HG03342 (cell line): ENCODE measurements around the gene FBXL13.
"Not testable (repeated sequence)": the region's sequence is repeated elsewhere in the genome, so short reads cannot be mapped to it uniquely, and the experiment has no call there.

Source experiments
- ATAC-seq: cut with Tn5 transposase; IDR thresholded peaks from one replicate; pipeline ENCODE4 v1.9.1; 2021; ENCODE audit warnings: mild to moderate bottlenecking, moderate library complexity; ENCODE audit not compliant: unreplicated experiment

Gene FBXL13

DNA sequence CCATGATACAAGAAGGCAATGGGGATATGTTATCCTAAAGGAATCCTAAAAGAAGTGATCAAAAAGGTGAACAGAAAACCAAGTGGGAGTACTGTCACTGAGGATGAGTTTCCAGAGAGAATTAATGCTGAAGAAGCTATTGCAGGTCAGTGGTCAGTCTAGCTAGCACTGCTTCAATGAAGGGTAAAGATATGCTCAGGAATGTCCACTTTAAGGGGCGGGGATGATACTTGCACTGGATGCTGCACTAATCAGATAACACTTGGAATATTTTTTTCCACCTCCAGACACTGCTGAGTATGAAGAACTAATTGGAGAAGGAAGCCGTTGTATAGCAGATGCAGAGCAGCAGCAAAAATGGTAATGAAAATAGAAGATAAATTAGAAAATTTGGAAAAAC is 86.5 kb downstream of the FBXL13 start:
- no peak for ATAC-seq

DNA sequence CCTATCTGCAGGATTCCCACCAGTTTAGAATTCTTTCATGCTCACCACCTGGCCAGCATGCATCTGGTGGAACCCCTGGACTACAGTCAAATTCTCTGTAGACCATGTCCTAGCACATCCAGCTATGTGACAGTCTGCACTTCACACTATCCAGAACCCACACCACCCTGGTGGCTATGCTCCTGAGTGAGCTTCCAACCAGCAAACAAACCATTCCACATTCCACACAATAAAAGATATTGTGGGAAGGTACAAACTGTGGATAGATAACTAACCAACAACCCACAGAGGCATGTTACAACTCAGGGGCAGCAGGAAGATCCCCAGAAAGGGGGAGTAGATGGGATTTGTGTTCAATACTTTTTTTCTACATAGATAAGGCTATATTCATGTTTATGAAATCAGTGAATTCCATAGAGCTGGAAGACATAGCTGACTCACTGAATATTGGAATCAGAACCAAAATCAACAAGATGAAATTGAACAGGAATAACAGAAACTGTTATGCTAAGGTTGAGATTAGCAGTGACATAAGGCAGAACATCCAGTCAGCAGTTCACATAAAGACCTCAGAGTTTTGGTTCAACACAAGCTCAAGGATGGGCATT is 89.3 kb downstream of the FBXL13 start:
- no peak for ATAC-seq

DNA sequence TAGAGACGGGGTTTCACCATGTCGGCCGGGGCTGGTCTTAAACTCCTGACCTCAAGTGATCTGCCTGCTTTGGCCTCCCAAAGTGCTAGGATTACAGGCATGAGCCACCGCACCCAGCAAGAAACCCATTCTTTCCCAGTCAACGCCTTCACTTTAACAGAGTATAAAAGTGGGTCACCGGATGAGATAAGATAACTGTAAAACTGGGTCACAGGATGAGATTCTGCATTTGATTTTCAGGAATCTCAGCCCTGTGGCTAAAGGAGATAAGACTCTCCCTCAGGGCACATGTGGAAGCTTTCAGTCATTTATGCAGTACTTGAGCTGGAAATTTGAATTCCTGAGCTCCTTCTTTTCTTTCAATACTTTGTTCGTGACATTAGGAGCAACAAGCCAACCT is 91.0 kb downstream of the FBXL13 start:
- no peak for ATAC-seq

DNA sequence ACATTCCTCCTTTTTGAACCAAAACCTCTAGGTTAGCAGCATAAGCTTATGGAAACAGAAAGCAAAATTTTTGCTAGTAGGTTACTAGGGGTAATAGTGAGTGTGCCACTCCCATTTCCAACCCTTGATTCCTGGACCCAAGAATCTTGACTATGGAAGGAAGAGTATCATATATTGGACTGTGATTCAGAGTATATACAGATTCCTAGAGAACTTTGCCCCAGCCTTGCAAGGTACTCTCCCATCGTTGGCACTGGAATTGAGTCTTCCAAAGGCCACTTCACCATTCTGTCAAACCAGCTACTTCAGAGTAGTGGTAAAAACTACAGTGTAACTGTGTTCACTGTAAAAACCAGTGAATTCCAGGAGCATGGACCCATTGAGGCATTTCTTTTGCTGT is 92.4 kb downstream of the FBXL13 start:
- no peak for ATAC-seq

GRCh38 chr7:102981451-102981850 is 93.1 kb downstream of the FBXL13 start:
- ATAC-seq: no peak

GRCh38 chr7:102979670-102980069 is 94.9 kb downstream of the FBXL13 start:
- ATAC-seq: no peak

- no peak for ATAC-seq
Observed at GRCh38 chr7:102978284-102978683, 96.3 kb downstream of the FBXL13 start.

DNA sequence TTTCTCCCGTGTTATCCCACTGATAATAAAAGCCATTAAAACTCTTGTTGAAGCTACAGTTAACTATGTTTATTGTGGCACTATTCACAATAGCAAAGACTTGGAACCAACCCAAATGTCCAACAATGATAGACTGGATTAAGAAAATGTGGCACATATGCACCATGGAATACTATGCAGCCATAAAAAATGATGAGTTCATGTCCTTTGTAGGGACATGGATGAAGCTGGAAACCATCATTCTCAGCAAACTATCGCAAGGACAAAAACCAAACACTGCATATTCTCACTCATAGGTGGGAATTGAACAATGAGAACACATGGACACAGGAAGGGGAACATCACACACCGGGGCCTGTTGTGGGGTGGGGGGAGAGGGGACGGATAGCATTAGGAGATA is 97.0 kb downstream of the FBXL13 start:
- not testable (repeated sequence) for ATAC-seq

DNA sequence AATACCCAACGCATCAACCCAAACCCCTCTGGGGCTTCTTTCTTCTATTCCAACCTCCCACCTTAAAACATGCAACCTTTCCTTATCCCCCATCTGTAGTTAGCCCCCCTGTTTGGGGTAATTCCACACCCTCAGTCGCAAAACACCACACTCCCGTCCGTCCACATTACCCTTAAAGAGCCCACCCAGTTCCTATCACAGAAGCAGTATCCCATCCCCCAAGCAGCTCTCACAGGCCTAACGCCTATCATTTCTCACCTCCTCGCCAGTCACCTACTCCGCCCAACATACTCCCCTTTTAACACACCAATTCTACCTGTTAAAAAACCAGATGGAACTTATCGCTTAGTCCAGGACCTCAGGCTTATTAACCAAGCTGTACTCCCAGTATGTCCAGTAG is 98.1 kb downstream of the FBXL13 start:
- ATAC-seq: no peak

GRCh38 chr7:102975854-102976253 is 98.7 kb downstream of the FBXL13 start:
- no peak for ATAC-seq

- no peak for ATAC-seq
Observed at GRCh38 chr7:102974366-102975236, 100.0 kb downstream of the FBXL13 start.

- no peak for ATAC-seq
Observed at GRCh38 chr7:102973096-102973802, 101.3 kb downstream of the FBXL13 start.

DNA sequence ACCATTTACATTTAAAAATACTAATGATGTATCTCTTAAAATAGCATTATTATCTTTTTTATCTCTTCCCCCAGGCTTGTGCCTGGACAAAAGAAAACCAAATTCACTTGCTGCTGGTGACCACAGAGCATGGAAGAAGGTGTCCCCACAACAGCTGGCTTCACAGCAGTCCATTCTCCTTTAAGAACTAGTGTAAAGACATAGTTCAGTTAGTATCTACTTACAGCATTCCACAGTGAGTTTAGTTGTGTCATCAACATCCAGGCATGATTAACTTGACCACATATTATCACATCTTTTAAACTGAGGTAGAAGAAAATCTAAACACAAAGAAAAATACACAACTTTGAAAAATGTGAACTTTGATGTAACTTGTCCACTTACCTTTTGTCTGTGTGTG is 106.8 kb downstream of the FBXL13 start:
- ATAC-seq: no peak

GRCh38 chr7:102966465-102966864 is 108.1 kb downstream of the FBXL13 start:
- no peak for ATAC-seq

DNA sequence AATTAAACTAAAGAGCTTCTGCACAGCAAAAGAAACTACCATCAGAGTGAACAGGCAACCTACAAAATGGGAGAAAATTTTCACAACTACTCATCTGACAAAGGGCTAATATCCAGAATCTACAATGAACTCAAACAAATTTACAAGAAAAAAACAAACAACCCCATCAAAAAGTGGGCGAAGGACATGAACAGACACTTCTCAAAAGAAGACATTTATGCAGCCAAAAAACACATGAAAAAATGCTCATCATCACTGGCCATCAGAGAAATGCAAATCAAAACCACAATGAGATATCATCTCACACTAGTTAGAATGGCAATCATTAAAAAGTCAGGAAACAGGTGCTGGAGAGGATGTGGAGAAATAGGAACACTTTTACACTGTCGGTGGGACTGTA is 112.6 kb downstream of the FBXL13 start:
- ATAC-seq: not testable (repeated sequence)

DNA sequence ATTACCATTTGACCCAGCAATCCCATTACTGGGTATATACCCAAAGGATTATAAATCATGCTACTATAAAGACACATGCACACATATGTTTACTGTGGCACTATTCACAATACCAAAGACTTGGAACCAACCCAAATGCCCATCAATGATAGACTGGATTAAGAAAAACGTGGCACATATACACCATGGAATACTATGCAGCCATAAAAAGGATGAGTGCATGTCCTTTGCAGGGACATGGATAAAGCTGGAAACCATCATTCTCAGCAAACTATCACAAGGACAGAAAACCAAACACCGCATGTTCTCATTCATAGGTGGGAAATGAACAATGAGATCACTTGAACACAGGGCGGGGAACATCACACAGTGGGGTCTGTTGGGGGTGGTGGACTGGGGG is 116.6 kb downstream of the FBXL13 start:
- not testable (repeated sequence) for ATAC-seq

- not testable (repeated sequence) for ATAC-seq
Observed at GRCh38 chr7:102954359-102954758, 120.2 kb downstream of the FBXL13 start.

GRCh38 chr7:102953406-102953805 is 121.2 kb downstream of the FBXL13 start:
- ATAC-seq: no peak

GRCh38 chr7:102951839-102952238 is 122.8 kb downstream of the FBXL13 start:
- no peak for ATAC-seq

DNA sequence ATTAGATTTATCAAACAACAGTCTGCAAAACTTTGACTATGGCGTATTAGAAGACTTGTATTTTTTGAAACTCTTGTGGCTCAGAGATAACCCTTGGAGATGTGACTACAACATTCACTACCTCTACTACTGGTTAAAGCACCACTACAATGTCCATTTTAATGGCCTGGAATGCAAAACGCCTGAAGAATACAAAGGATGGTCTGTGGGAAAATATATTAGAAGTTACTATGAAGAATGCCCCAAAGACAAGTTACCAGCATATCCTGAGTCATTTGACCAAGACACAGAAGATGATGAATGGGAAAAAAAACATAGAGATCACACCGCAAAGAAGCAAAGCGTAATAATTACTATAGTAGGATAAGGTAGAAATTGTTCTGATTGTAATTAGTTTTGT is 130.4 kb downstream of the FBXL13 start:
- no peak for ATAC-seq

GRCh38 chr7:102943423-102944169 is 131.0 kb downstream of the FBXL13 start:
- ATAC-seq: no peak
